IPS-18c (cell line): ENCODE measurements around the gene C3orf22.
A peak's percentile ranks its signal among the peaks of the same experiment; 100 is the strongest.
"Not testable (repeated sequence)": the region's sequence is repeated elsewhere in the genome, so short reads cannot be mapped to it uniquely, and the experiment has no call there.

Experiments
- H3K4me3 ChIP-seq: 2 replicates; pipeline ENCODE4 v1.7.0; 2013; ENCODE audit warnings: low read depth, mild to moderate bottlenecking, low read length, moderate library complexity; ENCODE audit not compliant: insufficient read depth
- H3K9me3 ChIP-seq: one replicate; pipeline ENCODE4 v1.6.1; 2013; ENCODE audit warnings: mild to moderate bottlenecking, low read length, moderate library complexity; ENCODE audit not compliant: control insufficient read depth, insufficient read depth

The C3orf22 gene

DNA sequence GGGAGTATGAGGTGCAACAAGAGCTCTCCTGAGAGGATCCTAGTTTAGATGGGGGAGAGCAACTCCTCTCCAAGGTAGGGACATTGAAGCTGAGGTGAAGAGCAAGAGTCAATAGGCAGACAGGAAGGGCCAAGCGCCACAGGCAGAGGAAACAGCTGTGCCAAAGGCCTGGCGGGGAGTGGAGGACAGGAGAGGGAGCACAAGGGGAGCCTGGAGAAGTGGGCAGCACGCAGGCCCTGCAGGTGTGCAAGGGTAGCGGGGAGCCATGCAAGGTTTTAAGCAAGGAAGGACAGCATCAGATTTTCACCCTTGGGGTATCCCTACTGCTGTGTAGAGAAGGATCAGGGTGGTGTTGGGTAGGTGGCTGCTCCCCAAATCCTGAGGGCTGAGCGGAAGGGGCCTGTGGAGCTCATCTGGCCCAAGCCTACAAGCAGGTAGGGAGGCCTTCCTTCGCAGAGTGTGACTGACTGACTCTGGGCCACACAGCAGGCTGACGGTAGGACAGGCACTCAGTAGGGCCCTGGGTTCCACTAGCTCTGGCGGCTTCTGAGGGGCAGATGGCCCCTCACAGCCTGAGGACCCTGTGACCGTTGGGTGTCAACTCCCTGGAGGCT lies 21.5 kb downstream of the C3orf22 start:
- H3K9me3 ChIP-seq: peaks cover 2% of the 10 kb centered on the region
- H3K4me3 ChIP-seq: no peak overlapping the region

DNA sequence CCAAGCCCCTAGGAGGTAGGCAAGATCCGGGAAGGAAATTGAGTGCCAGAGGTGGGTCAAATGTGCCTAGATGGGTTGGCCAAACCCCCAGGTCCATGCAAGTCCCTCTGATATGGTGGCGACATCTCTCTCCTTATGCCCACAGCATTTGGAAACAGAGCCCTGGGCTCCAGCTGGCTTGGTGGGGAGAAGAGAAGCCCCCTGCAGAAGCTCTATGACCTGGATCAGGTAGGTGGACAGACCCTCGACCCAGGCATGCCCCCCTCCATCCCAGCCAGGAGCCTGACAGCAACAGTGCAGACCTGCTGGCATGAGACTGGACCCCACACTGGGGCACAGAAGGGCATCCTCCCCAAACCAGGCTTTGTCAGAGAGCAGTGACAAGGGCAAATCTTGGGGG lies 22.6 kb downstream of the C3orf22 start:
- Histone ChIP-seq H3K9me3 (peaks cover 1% of the 10 kb centered on the region), H3K4me3 (no peak overlapping the region)

DNA sequence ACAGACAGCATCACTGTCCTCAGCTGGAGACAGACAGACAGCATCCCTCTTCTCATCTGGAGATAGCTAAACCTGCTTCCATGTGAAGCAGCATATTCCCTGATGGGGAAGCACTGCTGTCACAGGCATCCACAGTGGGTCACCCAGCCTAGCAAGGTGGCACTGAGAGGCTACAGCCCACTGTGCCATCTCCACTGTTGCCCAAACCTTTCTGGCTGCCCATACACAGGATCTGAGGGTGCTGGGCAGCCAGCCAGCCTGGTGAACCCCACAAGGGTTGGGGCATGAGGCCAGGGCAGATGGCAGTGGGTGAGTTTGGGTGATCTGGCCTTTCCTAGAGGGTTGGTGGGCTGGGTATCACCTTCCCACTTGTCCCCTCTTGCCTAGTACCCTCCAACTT lies 23.1 kb downstream of the C3orf22 start:
- Histone ChIP-seq H3K4me3 (no peak overlapping the region), H3K9me3 (no peaks in the 10 kb centered on the region)

DNA sequence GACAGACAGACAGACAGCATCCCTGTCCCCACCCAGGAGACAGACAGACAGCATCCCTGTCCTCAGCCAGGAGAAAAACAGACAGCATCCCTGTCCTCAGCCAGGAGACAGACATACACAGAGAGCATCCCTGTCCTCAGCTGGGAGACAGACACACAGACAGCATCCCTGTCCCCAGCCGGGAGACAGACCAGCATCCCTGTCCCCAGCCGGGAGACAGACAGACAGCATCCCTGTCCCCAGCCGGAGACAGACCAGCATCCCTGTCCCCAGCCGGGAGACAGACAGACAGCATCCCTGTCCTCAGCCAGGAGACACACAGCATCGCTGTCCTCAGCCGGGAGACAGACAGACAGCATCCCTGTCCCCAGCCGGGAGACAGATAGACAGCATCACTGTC lies 24.0 kb downstream of the C3orf22 start:
- not testable (repeated sequence) for H3K4me3 ChIP-seq, H3K9me3 ChIP-seq

DNA sequence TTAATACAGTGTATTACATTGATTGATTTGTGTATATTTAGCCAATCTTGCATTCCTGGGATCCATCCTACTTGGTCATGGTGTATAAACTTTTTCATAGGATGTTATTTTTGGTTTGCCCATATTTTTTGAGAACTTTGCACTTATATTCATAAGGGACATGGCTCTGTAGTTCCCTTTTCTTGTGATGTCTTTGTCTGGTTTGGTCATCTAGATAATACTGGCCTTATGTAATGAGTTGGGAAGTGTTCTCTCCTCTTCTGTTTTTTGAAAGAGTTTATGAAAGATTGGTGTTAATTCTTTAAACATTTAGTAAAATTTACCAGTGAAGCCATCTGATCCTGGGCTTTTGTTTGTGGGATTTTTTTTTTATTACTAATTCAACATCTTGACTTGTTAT lies 25.2 kb downstream of the C3orf22 start:
- no peaks in the 10 kb centered on the region for H3K9me3 ChIP-seq
- no peak overlapping the region for H3K4me3 ChIP-seq

DNA sequence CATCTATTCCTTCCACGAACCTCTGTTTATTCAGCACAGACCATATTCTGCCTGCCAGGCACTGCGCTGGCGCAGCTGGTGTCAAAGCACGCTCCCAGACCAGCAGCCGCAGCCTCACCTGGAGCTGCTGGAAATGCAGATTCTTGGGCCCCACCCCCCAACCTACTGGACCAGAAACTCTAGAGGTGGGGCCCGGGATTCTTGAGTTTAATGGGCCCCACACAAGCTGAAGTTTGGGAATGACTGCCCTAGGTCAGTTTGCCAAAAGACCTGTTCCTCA lies 27.7 kb downstream of the C3orf22 start:
- H3K4me3 ChIP-seq: no peak overlapping the region
- no peaks in the 10 kb centered on the region for H3K9me3 ChIP-seq

DNA sequence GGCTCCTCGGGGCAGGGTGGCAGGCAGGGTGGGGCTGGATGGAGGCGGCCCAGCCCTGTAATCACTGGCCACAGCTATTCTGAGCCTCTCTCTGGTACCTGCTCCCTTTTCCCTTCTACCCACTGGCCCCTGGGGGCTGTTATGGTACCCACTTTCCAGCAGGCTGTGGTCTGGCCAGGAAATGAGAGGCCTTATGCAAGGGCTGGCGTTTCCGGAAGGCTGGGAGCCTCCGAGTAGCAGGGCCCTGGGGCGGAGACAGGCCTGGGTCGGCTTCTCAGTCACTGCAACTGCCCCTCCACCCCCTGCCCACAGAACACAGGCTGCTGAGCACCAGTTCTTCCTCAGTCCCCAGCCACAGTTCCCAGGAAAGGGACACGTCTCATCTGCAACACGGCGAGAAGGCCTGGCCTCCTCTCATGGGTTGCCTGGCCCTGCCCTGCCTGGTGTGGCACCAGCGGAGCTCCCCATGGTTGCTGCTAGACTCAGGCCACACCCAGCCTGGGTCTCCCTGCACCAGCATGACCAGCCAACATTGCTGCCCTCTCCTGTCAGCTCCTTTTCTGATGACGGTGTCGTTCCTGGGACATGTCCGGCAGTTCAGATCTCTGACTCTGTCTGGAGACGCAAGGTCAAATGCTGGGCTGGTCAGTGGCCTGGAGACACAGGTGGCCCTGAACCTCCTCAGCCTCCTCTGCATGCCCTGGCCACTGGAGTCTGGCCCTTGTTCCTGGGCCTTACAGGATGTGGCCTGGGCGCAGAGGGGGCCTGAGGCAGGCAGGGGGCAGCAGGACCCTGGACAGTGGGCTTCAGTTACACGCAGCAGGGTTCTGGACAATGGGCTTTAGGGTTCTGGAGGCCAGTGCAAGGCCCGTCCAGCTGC lies 28.3 kb downstream of the C3orf22 start:
- H3K4me3 ChIP-seq: no peak overlapping the region

DNA sequence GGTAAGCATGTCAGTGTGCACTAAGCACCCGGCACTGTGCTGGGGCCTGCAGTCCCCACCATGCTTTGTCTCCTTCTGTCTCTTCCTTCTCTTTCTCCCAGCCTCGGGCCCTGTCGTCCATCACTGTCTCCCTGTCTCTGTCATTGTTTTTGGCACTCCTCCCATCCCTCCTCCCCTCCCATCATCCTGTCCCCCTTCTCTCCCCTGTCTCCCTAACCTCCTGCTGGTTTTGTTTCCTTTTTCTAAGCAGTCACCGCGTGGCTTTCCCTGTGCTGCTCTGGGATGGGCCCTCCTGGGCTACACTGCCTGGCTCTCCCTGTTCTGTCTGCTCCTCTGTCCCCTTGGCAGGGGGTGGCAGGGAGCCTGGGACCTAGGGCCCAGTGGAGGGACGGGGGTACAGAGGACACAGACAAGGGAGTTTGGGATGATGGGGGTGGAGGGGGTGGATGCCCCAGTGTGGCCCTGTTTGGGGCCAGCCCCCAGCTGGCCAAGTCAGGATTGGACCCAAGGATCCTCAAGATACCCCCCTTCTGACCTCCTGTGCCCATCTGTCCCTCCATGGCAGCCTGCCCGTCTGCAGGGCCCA lies 29.1 kb downstream of the C3orf22 start:
- no peak overlapping the region for H3K4me3 ChIP-seq
- no peaks in the 10 kb centered on the region for H3K9me3 ChIP-seq

More for the DNA sequence above, 28.3 kb downstream of the C3orf22 start:
- H3K9me3 ChIP-seq: no peaks in the 10 kb centered on the region

DNA sequence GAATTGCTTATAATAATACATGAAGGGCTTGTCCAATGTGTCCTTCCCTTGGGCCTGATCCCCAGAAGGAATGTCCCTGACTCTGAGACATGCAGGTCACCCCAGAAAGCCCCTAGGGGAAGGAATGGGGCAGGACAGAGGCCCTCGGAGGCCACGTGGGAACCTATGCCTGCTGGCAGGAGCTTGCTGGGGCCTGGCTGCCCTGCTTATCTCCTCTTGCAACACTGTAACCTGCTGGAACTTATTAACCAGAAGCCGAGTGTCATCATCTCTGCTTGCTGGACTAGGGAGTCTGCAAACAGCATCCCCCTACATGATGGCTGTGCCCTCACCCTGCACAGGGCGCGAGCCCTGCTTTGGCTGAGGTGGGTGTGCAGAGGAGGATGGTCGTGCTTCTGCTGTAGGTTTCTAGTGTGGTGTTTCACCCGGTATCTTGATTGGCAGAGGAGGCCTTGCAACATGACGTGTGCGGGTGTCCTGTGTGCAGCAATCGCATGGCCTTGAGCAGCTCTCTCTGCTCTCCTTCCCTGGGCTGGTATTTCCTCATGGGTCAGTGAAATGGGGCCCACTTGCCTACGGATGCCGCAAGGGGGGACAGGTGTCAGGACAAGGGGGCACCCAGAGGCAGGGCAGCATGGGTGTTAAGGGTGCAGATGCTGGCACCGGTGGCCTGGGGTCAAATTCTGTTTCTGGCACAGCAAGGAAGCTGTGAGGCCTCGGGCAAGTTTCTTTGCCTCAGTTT lies 29.8 kb downstream of the C3orf22 start:
- no peaks in the 10 kb centered on the region for H3K9me3 ChIP-seq
- no peak overlapping the region; the same call in 1 of the 2 replicates for H3K4me3 ChIP-seq

DNA sequence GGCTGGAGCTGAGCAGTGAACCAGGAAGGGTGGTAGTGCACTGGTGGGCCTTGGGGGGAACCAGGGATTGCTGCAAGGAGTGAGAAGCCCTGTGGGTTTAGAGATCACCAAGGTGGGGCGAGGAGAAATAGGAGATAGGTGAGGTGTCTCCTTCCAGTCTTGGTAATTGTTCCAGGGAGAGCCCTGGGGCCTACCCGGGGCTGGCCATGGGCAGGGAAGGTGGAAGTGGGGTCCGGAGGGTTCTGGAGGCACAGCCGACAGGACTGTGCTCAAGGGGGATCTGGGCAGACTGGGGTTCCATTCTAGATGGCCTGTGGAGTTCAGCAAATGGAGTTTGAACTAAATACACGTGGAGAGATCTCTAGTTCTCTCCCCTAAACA lies 30.3 kb downstream of the C3orf22 start:
- no peak overlapping the region for H3K4me3 ChIP-seq

DNA sequence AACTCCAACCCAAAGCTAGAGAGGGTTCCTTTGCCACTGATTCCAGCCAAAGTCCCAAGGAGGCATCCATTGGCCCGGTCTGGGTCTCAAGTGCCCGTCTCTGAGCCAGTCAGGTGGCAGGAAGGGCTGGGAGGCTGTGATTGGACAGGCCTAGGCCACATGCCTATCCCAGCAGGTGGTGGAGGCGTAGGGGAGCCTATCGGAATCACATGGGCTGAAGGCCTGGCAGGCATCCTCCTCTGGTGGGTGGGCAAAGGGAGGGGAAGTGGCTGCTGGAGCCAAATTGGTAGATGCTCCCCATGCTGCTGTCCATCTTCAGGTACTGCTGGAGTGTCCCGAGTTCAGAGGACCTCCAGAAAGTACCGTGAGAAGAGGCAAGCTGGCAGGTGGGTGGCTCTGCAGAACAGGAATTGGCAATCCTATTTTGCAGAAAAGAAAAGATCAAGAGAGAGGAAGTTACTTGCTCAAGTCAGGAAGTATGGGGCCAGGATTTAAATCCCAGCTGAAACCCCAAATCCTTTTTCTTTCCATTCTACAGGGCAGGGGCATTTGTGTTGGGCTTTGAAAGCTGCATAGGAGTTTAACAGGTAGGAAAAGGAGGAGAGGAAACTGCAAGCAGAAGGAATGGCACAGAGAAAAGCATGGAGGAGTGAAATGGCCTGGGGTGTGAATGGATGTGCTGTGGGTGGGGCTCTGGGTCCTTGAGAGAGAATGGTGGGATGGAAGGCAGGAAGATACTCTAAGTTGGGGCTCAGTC lies 31.1 kb downstream of the C3orf22 start:
- H3K4me3 ChIP-seq: no peak overlapping the region
- H3K9me3 ChIP-seq: no peaks in the 10 kb centered on the region

More for the DNA sequence above, 30.3 kb downstream of the C3orf22 start:
- no peaks in the 10 kb centered on the region for H3K9me3 ChIP-seq

DNA sequence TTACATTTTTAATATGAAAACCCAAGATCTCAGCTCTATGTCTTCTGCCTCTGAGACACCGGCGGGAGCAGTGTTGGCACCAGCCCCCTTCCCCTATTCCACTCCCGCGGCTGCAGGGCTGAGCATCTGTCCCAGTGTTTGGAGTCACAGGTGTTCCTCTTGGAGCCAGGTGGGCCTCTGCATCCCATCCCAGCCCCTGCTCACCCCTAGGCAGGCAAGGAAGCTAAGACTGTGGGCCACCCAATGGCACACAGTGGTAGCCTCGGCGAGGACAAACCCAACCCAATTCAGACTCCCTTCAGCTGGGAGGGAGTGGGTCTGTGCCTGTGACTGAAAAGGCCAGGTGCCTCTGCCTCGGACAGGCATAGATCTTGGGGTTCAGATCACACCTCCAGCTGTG lies 31.7 kb downstream of the C3orf22 start:
- Histone ChIP-seq H3K4me3 (no peak overlapping the region), H3K9me3 (no peaks in the 10 kb centered on the region)

DNA sequence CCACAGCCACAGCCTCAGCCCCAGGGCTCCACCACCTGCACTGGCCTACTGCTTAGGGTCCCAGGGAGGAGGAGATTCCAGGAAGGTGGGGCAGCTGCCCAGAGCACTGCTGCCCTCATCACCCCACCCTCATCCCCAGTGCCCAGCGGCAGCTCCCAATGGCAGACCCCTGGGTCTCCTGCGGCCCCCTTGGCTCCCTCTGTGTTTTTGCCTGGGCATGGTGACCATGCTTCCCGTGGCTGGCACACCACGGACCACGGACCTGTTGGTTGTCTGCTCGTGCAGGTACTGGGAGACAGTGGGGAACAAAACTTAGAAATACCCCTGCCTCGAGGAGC lies 32.1 kb downstream of the C3orf22 start:
- Histone ChIP-seq H3K4me3 (no peak overlapping the region), H3K9me3 (no peaks in the 10 kb centered on the region)

DNA sequence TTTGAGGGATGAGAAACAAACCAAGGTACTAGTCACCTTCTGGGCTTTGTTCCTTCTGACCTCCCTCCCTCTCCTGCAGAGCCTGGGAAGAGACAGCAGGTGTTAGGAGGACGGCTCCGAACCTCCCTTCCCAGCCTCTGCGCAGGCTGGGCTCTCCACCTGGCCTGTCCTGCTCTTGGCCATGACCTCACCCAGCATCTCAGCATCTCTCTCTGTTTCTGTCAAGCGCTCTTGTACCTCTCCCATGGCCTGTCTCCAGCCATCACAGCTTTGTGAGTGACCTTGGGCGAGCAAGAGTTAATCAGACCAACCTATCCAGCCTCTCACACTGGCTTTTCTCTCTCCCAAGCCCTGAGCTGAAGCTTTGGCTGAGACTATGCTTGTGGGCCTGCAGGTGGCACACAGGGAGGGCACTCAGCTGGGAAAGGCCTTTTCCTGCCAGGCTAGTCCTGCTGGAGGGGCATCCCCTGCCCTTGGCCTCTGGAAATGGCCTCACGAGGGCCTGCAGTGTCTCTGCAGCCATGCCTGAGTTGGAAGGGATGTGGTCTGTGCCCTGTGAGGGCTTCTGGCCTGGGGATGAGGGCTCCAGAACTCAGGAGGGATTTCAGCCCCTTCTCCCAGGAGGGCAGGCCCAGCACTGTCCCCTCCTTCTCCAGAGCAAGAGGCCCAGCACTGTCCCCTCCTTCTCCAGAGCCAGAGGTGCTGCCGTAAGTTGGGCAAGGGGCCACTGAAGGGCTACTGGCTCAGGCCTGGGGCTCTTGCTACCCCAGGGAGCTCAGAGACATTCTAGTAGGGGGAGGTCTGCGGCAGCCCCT lies 32.7 kb downstream of the C3orf22 start:
- H3K4me3 ChIP-seq: no peak overlapping the region
- H3K9me3 ChIP-seq: no peaks in the 10 kb centered on the region

DNA sequence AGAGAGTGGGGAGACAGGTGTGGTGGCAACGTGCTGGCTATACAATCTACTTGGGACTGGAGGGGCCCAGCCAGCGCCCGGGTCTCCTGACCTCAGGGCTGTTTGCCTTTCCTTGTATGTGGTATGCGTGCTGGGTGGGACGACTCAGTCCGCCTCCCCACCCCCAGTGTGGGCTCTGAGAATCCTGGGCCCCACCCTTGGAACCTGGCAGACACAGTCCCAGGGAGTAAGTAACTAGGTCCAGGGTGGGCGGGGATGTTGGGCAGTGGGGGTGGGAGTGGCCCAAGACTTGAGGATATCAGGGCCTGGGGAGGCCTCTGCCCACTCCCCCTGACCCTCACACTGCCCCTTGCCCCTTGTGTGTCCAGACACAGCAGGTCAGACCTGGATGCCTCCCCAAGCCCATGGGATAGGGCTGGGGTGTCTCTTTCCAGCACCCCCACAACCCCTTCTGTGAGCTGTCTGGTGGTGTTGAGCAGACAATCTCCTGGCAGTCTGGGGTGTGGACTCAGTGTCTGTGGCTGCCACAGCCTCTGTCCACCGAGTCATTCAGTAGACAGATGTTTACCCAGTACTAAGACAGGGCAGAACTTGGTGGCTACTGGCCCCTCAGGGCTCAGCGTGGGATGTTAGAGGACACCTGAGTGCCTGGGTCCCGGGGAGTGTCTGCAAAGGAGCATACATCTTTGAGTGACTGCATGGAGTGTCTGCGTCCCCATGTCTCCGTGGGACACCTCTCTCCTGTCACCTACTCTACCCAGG lies 33.5 kb downstream of the C3orf22 start:
- no peaks in the 10 kb centered on the region for H3K9me3 ChIP-seq

DNA sequence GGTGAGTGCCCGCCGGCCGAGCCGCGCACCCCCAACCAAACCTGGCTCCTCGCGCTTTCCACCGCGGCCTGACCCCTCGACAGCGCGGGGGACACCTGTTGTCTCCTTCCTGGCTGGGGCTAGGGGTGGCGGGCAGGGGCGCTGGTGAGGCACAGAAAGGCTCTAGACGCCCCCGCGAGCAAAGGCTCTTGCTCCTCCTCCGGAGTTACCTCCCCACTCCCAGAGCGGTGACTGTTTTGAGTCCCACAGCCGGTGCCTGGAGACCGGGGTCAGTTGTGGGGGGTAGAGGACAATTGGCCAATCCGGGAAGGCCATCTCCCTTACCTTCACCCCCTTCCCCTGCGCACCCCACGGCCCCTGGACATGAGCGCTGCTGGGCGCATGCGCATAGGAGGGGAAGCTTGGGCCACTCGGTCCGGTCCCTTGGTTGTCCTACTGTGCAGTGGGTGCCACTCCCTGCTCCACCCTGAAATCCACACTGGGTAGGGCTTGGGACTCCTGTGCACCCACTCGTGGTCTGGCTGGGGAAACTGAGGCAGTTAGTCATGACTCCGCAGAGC lies 34.2 kb downstream of the C3orf22 start:
- peak overlapping the region; percentile 67 for H3K4me3 ChIP-seq

More for the DNA sequence above, 33.5 kb downstream of the C3orf22 start:
- no peak overlapping the region for H3K4me3 ChIP-seq

More for the DNA sequence above, 34.2 kb downstream of the C3orf22 start:
- no peaks in the 10 kb centered on the region for H3K9me3 ChIP-seq
